GM18907 (cell line): Measurements from ENCODE around the gene AKAP8.
A peak's percentile ranks its signal among the peaks of the same experiment; 100 is the strongest.
"Not testable (repeated sequence)": the region's sequence is repeated elsewhere in the genome, so short reads cannot be mapped to it uniquely, and the experiment has no call there.

Source experiments
- ATAC-seq: cut with Tn5 transposase; IDR thresholded peaks from one replicate; pipeline ENCODE4 v1.9.1; 2021; ENCODE audit warnings: mild to moderate bottlenecking, moderate library complexity; ENCODE audit not compliant: unreplicated experiment

The AKAP8 gene

DNA sequence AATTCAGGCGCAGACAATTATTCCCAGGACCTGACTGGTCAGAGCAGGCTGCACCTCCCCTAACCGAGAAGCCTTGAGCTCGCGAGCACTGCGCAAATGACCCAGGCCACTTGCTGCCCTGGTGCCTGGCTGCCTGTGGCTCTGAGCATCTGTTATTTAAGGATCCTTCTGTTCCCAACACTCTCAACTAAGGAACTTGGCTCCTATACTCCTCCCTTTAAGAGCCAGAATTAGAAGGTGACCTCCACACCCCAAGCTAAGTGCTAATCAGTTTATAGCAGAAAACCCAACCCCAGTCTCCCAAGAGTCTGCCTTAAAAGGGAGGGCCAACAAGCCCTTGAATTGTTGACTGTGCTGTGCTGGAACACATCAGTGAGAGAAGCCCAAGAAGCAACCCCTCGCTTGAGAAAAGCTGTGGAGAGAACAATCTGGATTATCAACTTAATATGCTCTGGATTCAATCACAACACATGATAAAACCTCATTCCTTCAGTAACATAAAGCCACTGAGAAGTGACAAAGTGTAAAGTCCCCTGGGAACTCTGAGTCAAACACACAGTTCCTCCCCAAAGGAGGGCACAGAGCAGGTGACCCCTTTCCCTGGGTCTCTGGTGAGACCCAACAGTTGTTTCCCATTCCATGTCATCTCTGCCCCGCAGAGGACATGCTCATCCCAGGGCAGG lies 24.7 kb upstream of the AKAP8 start:
- no peak for ATAC-seq

DNA sequence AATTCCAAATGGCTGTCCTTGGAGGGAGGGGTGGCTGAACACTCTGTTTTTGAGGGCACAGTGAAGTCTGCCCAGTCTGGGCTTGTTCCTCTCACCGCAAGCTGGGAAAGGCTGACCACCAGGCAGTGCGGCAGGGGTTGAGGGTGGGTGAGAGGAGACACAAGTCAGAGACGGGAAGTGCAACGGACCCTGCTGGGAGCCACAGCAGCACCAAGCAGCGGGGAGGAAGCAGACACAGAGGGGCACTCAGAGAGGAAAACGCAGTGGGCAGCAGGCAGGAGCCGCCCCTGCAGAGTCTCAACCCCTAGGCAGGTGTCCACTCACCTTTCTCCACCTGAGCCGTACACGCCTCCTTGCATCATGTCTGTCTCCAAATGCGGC lies 23.6 kb upstream of the AKAP8 start:
- no peak for ATAC-seq

DNA sequence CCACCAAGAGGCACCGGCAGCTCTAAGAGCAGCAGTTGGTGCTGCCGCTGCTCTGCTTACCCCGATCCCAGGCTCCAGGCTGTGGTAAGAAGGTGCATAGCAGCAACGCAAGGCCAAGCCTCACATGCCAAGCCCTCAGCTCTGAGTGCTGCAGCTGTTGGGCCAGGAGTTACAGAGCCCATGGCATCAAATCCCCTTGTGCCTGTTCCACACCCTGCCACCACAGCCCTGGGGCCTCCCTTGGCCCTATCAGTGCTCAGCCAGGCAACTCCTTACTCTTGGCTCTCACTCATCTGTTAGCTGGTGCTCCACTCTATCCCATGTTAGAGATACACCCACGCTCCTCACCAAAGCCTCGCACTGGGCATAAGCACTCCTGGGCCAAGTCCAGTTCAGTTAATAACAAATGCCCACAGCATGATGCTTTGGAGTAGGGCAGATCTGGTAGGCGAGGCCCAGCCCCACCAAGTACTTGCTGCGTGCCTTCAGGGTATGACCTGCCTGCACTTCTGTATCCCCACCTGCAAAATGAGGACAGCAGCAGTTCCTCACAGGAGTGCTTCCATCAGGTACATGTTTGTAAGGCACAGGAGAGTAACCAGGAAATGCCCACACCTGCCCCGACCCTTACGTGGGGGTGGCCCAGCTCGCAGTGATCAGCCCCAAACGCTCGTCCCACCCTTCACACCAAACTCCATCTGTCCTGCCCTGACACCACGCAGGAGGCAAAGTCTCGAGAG lies 23.0 kb upstream of the AKAP8 start:
- ATAC-seq: no peak

DNA sequence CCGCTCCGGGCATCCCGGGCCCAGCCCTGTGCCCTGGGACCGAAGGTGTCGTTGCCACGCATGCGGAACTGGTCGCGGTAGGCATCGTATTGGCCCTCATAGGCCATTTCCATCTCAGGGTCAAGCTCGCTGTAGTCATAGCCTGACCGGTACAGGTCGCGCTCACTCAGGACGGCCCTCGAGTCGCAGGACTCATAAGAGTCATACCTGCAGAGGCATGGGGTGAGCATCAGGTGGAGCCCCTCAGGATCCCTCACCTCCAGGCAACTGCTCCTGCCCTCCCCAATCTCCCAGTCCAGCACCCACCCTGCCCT lies 21.8 kb upstream of the AKAP8 start:
- ATAC-seq: no peak

- no peak for ATAC-seq
These were observed 21.2 kb upstream of the AKAP8 start for GRCh38 chr19:15400521-15401396.

GRCh38 chr19:15399635-15400034 lies 20.0 kb upstream of the AKAP8 start:
- no peak for ATAC-seq

DNA sequence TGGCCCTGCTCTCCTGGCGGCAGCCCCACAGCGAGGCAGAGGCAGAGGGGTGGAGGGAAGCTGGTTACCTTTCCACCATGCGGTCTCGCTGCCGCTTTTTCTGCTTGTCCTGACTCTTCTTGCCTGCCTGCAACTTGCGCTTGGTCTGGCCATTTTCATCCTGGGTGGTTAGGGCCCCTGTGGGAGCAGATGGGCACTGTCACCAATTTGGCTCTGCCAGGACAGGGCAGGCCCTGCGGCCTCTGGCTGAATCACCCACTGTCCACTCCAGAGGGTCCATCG lies 19.6 kb upstream of the AKAP8 start:
- ATAC-seq: no peak

DNA sequence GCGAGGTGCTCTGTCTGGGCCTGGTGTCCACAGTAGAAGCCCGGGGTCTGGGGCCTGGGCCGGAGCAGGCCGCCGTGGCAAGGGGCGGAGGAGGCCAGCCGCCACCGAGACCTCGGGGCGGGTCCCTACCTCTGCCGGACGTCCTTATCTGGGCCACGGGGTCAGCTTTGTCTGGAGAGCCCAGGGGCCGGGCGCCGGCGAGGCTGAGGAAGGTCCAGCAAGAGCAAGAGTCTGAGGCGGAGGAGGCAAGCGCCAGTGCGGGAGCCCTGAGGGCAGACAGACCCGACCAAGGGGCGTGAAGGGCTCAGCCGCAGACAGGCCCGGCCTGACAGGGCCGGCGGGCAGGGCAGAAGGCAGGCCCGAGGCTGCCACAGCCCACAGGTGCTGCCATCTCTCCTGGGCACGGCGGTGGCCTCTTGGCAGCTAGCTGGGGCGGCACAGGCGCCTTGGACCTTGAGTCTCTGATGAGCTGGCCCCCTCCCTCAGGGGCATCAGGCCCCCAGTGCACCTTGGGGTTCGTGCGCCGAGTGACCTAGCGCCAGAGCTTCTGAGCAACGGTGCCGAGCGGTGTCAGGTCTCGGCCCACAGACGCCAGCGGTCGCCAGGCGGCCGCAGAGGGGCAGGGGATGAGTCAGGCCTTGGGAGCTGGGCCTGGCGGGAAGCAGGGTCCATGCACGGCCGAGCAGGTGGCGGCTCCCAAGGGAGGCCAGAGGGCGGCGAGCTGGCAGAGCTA lies 19.1 kb upstream of the AKAP8 start:
- ATAC-seq: no peak

DNA sequence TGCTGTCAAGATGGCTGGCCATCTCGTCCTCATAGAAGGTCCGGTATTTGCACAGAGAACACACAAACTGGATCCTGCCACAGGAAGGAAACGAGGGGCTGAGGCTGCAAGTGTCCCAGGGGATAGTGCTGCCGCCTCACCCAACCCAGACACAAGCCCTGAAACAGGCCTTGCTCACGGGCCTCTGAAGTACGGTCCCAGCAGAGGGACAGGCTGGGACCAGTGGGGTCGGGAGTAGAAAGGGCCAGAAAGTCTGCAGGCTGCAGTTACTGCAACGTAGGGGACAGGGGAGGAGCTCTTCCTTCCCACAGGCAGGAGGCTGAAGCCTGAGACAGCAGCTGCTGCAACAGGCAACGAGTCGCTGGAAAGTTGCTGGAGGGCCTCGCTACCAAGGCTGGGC lies 18.2 kb upstream of the AKAP8 start:
- no peak for ATAC-seq

- no peak for ATAC-seq
These were observed 17.6 kb upstream of the AKAP8 start for GRCh38 chr19:15397236-15397635.

DNA sequence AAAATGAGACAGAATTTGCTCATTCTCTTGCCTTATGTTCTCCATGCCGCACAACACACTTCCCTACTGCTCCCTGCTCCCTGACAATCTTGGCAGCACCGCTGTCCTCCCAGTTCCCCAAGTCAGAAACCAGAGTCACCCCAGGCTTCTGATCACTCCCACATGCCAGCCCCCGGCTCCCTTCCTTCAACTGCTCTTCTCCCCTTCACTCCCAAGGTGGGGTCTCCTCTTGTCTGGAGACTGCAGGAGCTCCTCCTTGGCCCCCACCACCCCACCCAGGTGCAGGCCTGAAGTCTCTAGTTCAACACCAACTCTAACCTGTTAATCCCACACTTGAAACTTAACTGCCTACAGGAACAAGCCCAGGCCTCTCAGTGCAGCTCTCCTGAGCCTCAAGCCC lies 16.8 kb upstream of the AKAP8 start:
- ATAC-seq: no peak

DNA sequence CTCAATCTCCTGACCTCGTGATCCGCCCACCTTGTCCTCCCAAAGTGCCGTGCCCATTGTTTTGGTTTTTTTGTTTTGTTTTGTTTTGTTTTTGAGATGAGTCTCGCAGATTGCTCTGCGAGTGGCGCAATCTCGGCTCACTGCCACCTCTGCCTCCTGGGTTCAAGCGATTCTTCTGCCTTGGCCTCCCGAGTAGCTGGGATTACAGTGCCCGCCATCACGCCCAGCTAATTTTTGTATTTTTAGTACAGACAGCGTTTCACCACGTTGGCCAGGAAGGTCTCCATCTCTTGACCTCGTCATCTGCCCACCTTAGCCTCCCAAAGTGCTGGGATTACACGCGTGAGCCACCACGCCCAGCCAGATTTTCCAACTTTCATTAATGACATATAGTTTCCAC lies 15.7 kb upstream of the AKAP8 start:
- ATAC-seq: not testable (repeated sequence)

DNA sequence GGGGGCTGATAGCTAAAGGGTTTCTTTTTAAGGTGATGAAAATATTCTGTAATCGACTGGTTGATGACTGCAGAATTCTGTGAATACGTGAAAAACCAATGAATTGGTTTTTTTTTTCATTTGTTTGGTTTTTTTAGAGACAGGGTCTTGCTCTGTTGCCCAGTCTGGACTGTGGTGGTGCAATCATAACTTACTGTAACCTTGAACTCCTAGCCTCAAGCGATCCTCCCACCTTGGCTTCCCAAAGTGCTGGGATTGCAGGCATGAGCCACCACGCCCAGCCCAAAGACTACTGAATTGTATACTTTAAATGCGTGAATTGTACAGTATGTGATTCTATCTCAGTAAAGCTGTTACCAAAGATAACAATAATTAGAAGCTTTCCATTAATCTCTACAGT lies 14.8 kb upstream of the AKAP8 start:
- ATAC-seq: no peak

DNA sequence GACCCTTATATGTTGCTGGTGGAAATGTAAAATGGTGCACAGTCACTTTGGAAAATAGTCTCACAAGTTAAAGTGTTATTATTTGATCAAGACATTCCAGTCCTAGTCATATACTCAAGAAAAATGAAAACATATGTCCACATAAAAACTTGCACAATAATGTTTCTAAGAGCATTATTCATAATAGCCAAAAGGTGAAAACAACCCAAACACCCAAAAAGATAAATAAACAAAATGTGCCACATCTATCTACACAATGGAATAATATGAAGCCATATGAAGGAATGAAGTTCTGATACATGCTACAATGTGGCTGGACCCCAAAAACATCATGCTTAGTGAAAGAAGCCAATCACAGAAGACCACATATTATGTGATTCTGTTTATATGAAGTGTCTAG lies 14.4 kb upstream of the AKAP8 start:
- ATAC-seq: no peak

DNA sequence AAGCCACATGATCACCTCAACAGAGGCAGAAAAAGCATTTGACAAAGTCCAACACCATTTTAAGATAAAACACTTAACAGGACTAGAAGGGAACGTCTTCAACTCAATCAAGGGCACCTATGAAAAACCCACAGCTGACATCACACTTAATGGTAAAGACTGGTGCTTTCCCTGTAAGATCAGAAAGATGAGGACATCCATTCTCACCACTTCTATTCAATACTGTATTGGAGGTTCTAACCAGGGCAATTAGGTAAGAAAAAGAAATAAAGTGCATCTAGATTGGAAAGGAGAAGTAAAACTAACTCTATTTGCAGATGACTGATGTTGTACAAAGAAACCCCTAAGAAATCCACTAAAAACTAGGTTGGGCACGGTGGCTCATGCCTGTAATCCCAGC lies 11.2 kb upstream of the AKAP8 start:
- no peak for ATAC-seq

DNA sequence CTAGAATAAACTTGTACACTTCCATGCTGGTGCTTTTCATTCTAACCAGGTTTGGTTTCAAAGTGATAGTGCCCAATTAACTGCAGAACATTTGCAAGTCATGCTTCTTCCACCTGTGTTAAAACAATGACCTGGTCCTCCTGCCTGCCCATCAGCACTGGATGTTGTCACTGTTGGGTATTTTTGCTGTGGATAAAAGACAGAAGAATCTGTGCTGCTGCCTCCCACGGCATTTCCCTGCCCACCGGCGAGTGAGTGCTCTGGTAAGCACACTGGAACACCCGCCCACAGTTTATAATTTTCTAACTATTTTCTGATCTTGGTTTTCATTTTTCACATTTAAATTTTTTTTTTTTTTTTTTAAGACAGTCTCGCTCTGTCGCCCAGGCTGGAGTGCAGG lies 2.3 kb upstream of the AKAP8 start:
- no peak for ATAC-seq

GRCh38 chr19:15381429-15381828 lies 1.8 kb upstream of the AKAP8 start:
- ATAC-seq: no peak

GRCh38 chr19:15379999-15380647 lies 536 bp upstream of the AKAP8 start:
- peak; percentile 34 for ATAC-seq

- ATAC-seq: peak; percentile 3
These were observed 979 bp downstream of the AKAP8 start for GRCh38 chr19:15378534-15379082.

DNA sequence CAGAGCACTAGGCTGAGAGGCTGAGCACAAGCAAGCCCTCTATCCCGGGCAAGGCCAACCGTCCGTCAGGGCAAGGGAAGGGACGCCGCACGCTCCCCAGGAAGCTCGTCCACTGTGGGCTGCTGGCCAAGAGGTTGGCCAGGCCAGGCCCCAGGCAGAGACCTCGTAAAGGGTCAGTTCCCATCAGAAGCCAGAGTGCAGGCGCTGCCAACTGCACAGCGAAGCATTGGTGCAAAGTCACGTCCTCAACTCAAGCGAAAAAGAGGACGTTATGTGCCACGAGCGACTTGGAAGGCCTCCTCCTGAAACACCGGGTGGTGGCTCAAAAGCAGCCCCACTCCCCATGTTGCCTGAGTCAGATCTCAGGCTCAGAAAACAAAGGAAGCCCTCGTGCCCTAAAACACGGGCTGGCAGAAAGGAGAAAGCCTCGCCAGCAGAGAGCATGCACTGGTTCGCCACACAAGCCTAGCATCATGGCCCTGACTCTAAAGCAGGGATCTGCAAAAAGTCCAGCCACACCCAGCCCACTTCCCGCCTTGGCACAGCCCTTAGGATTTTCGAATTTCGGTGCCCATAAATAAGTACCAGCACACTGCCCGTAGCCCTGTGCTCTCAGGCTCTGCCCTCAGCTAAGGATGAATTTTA lies 4.7 kb downstream of the AKAP8 start:
- no peak for ATAC-seq
